ENCODE measurements around the gene DCUN1D5. TPM values are rescaled to one million over a fixed set of nuclear protein-coding genes. Genes with fewer than 3 reads are reported as not detected.

The DCUN1D5 gene
- polyA plus RNA-seq (2013, experiment 1 of 2): 78.2 TPM
- 83.8 TPM for polyA plus RNA-seq (2013, experiment 2 of 2)

DNA sequence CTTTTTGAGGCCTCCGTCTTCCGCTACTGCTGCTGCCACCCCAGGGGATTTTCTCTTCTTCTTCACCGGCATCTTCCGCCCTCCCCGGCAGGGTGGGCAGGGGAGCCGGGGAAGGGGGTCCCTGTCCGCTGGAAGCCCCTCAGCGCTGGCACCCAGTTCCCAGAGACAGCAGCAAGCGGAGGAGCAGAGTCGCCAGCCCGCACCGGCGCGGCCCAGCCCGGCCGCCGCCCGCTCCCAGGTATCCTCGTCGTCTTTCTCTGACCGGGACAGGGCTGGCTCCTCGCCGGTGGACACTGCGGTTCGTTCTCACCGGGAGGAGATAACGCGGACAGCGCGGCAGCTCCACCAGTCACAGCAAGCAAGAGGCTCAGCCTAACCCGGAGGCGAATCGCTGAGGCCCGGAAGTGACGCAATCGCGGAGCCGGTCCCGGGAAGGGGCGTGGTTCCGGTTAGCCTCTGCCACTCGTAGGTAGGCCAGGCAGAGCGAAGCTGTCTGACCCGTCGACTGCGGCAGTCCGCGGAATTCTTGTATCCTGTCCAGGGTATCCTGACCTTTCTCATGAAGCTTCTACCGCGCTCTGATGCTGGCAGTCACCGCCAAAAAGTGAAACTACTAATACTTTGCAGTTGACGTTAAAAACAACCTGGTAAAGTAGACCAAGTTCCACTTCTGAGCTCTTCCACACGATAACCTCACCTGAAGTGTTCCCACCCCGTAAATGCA lies at the start of gene DCUN1D5:
DCUN1D5 (minus strand) TSS at position 360 of the 724 bp plus-strand sequence; CDS start at position 72, 288 bp downstream.
- Histone ChIP-seq H3K27ac (ENCODE audit: low read length, poor library complexity, severe bottlenecking) (peak within 1 kb of the TSS; percentile 70), H3K18ac (ENCODE audit: low read depth in 1 of 2, low read length in 2 of 2) (peak within 1 kb of the TSS; percentile 71 to 80), H3K4me2 (ENCODE audit: low read length, poor library complexity, severe bottlenecking) (peak within 1 kb of the TSS; percentile 89), H3K9me3 (ENCODE audit: control insufficient read depth, low read length) (no peaks in the 10 kb centered on the region), H2BK120ac (ENCODE audit: low read depth, low read length) (peak within 1 kb of the TSS; percentile 87), H2BK12ac (ENCODE audit: low read length in 2 of 2) (no peak within 1 kb of the TSS), H2AFZ (ENCODE audit: low read depth, low read length) (peak within 1 kb of the TSS; percentile 60), H3K79me1 (replicated peaks; ENCODE audit: low read length, poor library complexity, severe bottlenecking) (peaks cover 3% of the 10 kb centered on the region), H2BK15ac (ENCODE audit: low read depth, poor library complexity, severe bottlenecking) (peak within 1 kb of the TSS; percentile 30), H3K9ac (ENCODE audit: low read length) (peak within 1 kb of the TSS; percentile 91), H3K4me3 (ENCODE audit: insufficient read depth in 1 of 2, low read depth in 1 of 2, low read length in 2 of 2) (peak within 1 kb of the TSS; percentile 89 to 90), H3K23ac (ENCODE audit: low read length in 2 of 2) (peak within 1 kb of the TSS; percentile 34 to 93), H3K36me3 (ENCODE audit: control insufficient read depth in 1 of 2, insufficient read depth in 2 of 2, low read depth in 1 of 2, low read length in 2 of 2) (peaks cover 6 to 8% of the 10 kb centered on the region in 2 experiments), H2BK5ac (ENCODE audit: low read depth, low read length, poor library complexity, severe bottlenecking) (peak within 1 kb of the TSS; percentile 51), H3K4ac (ENCODE audit: low read depth in 1 of 2, low read length in 2 of 2) (peak within 1 kb of the TSS; percentile 82 to 85), H3K4me1 (ENCODE audit: control insufficient read depth, insufficient read depth, low read depth, low read length) (peaks cover 2% of the 10 kb centered on the region), H3K27me3 (ENCODE audit: control insufficient read depth in 1 of 2, insufficient read depth in 1 of 2, low read length in 2 of 2) (peaks cover 0 to 10% of the 10 kb centered on the region in 2 experiments), H3K14ac (ENCODE audit: low read length in 2 of 2) (peak within 1 kb of the TSS in 1 of 2 experiments; percentile 50), H4K91ac (ENCODE audit: low read length) (peak within 1 kb of the TSS; percentile 47), H2AK5ac (ENCODE audit: low read length, severe bottlenecking) (peak within 1 kb of the TSS; percentile 70), H4K8ac (ENCODE audit: low read length) (peak within 1 kb of the TSS; percentile 86)
- peak; percentile 96 for DNase-seq
- under 1% methylated on average over 53 of the region's 54 CpGs for WGBS

DNA sequence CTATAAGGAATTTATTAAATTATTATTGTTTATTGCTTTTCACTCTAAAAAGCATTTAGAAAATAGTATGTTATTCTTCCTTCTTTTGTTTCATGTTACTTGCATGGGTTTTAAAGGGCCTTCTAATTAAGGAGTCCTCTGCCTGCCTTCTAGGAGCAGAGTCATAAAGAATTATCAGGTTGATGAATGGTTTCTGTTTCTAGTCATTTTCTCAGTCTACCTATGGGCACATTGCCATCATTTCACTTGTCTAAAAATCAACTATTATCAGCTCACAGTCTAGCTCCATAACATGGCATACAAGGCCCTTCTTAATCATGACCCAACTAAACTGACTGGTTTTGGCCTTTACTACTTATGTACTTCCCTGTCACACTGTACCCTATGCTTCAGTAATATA lies 33.5 kb upstream of the DCUN1D5 start:
- Histone ChIP-seq H3K9ac (ENCODE audit: low read length) (no peak overlapping the region), H3K27me3 (ENCODE audit: control insufficient read depth in 1 of 2, insufficient read depth in 1 of 2, low read length in 2 of 2) (no peaks in the 10 kb centered on the region), H3K9me3 (ENCODE audit: control insufficient read depth, low read length) (no peaks in the 10 kb centered on the region), H2AK5ac (ENCODE audit: low read length, severe bottlenecking) (no peak overlapping the region), H3K4me3 (ENCODE audit: insufficient read depth in 1 of 2, low read depth in 1 of 2, low read length in 2 of 2) (no peak overlapping the region), H3K23ac (ENCODE audit: low read length in 2 of 2) (no peak overlapping the region), H3K18ac (ENCODE audit: low read depth in 1 of 2, low read length in 2 of 2) (no peak overlapping the region), H3K79me1 (replicated peaks; ENCODE audit: low read length, poor library complexity, severe bottlenecking) (no peaks in the 10 kb centered on the region), H4K91ac (ENCODE audit: low read length) (no peak overlapping the region), H3K14ac (ENCODE audit: low read length in 2 of 2) (no peak overlapping the region), H2BK15ac (ENCODE audit: low read depth, poor library complexity, severe bottlenecking) (no peak overlapping the region), H2AFZ (ENCODE audit: low read depth, low read length) (no peak overlapping the region), H3K4me1 (ENCODE audit: control insufficient read depth, insufficient read depth, low read depth, low read length) (no peaks in the 10 kb centered on the region), H3K27ac (ENCODE audit: low read length, poor library complexity, severe bottlenecking) (no peak overlapping the region), H3K36me3 (ENCODE audit: control insufficient read depth in 1 of 2, insufficient read depth in 2 of 2, low read depth in 1 of 2, low read length in 2 of 2) (peaks cover 0 to 94% of the 10 kb centered on the region in 2 experiments), H3K4me2 (ENCODE audit: low read length, poor library complexity, severe bottlenecking) (no peak overlapping the region), H2BK120ac (ENCODE audit: low read depth, low read length) (no peak overlapping the region), H3K4ac (ENCODE audit: low read depth in 1 of 2, low read length in 2 of 2) (no peak overlapping the region), H2BK5ac (ENCODE audit: low read depth, low read length, poor library complexity, severe bottlenecking) (no peak overlapping the region), H4K8ac (ENCODE audit: low read length) (no peak overlapping the region), H2BK12ac (ENCODE audit: low read length in 2 of 2) (no peak overlapping the region)
- no peak for DNase-seq

DNA sequence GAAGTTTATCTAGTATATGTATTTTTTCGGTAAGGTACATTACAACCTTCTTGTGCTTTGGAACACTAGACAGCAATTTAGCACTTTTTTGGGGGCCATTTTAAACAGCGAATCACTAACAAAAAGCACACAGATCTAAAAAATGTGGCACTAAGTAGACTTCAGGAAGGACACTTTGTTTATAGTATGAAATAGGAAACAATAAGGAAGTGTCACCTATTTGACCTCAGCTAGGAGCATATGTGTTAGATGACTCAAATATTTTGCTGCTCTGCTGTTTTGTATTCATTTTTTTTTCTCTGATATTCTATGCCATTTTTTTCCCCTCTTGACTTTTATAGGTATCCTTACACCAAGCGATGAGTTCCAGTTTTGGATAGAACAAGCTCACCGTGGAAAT lies 22.9 kb upstream of the DCUN1D5 start:
- peaks cover 4% of the 10 kb centered on the region for H3K4me1 ChIP-seq (ENCODE audit: control insufficient read depth, insufficient read depth, low read depth, low read length)
- H3K9me3 ChIP-seq (ENCODE audit: control insufficient read depth, low read length): no peaks in the 10 kb centered on the region
- no peak overlapping the region for H2BK15ac ChIP-seq (ENCODE audit: low read depth, poor library complexity, severe bottlenecking)
- no peak for DNase-seq
- no peak overlapping the region for H4K91ac ChIP-seq (ENCODE audit: low read length)
- H2BK5ac ChIP-seq (ENCODE audit: low read depth, low read length, poor library complexity, severe bottlenecking): no peak overlapping the region
- H3K27me3 ChIP-seq (ENCODE audit: control insufficient read depth in 1 of 2, insufficient read depth in 1 of 2, low read length in 2 of 2): no peaks in the 10 kb centered on the region
- no peak overlapping the region for H2AFZ ChIP-seq (ENCODE audit: low read depth, low read length)
- no peak overlapping the region for H2BK12ac ChIP-seq (ENCODE audit: low read length in 2 of 2)
- 100% methylated on average over 3 of the region's 4 CpGs for WGBS
- no peak overlapping the region for H2AK5ac ChIP-seq (ENCODE audit: low read length, severe bottlenecking)
- no peak overlapping the region for H3K18ac ChIP-seq (ENCODE audit: low read depth in 1 of 2, low read length in 2 of 2)
- H3K9ac ChIP-seq (ENCODE audit: low read length): no peak overlapping the region
- H4K8ac ChIP-seq (ENCODE audit: low read length): no peak overlapping the region
- H3K4ac ChIP-seq (ENCODE audit: low read depth in 1 of 2, low read length in 2 of 2): no peak overlapping the region
- H3K79me1 ChIP-seq (replicated peaks; ENCODE audit: low read length, poor library complexity, severe bottlenecking): peaks cover 2% of the 10 kb centered on the region
- no peak overlapping the region for H2BK120ac ChIP-seq (ENCODE audit: low read depth, low read length)
- H3K4me2 ChIP-seq (ENCODE audit: low read length, poor library complexity, severe bottlenecking): no peak overlapping the region
- H3K23ac ChIP-seq (ENCODE audit: low read length in 2 of 2): no peak overlapping the region
- no peak overlapping the region for H3K4me3 ChIP-seq (ENCODE audit: insufficient read depth in 1 of 2, low read depth in 1 of 2, low read length in 2 of 2)
- H3K36me3 ChIP-seq (ENCODE audit: control insufficient read depth in 1 of 2, insufficient read depth in 2 of 2, low read depth in 1 of 2, low read length in 2 of 2): peaks cover 3 to 68% of the 10 kb centered on the region in 2 experiments
- no peak overlapping the region for H3K14ac ChIP-seq (ENCODE audit: low read length in 2 of 2)
- no peak overlapping the region for H3K27ac ChIP-seq (ENCODE audit: low read length, poor library complexity, severe bottlenecking)

DNA sequence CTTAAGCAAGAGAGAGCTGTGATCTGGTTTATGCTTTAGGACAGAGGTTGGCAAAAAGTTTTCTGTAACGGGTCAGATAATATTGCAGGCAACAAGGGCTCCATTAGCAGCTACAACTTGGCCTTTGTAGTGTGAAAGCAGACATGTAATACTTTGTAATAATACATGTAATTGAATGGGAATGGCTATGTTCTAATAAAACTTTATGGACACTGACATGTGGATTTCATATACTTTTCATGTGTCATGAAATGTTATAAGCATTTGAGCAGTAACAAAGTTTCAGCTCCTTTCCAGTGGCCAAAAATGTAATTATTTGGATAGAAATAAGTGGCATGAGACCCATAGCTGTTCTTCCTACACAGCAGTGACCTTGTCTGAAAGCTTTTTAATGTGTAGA lies 20.4 kb upstream of the DCUN1D5 start:
- 80% methylated on average over 1 of the region's 1 CpG for WGBS
- Histone ChIP-seq H3K18ac (ENCODE audit: low read depth in 1 of 2, low read length in 2 of 2) (no peak overlapping the region), H2BK120ac (ENCODE audit: low read depth, low read length) (no peak overlapping the region)

More for the DNA sequence above, 20.4 kb upstream of the DCUN1D5 start:
- H3K4me3 ChIP-seq (ENCODE audit: insufficient read depth in 1 of 2, low read depth in 1 of 2, low read length in 2 of 2): peak overlapping the region in 1 of 2 experiments; percentile 99
- no peaks in the 10 kb centered on the region for H3K9me3 ChIP-seq (ENCODE audit: control insufficient read depth, low read length)
- H2BK12ac ChIP-seq (ENCODE audit: low read length in 2 of 2): no peak overlapping the region
- no peaks in the 10 kb centered on the region for H3K27me3 ChIP-seq (ENCODE audit: control insufficient read depth in 1 of 2, insufficient read depth in 1 of 2, low read length in 2 of 2)
- no peak overlapping the region for H3K14ac ChIP-seq (ENCODE audit: low read length in 2 of 2)
- no peak overlapping the region for H2AFZ ChIP-seq (ENCODE audit: low read depth, low read length)
- H2BK15ac ChIP-seq (ENCODE audit: low read depth, poor library complexity, severe bottlenecking): no peak overlapping the region
- no peak overlapping the region for H4K91ac ChIP-seq (ENCODE audit: low read length)
- no peak overlapping the region for H3K4me2 ChIP-seq (ENCODE audit: low read length, poor library complexity, severe bottlenecking)
- H3K23ac ChIP-seq (ENCODE audit: low read length in 2 of 2): no peak overlapping the region
- H3K36me3 ChIP-seq (ENCODE audit: control insufficient read depth in 1 of 2, insufficient read depth in 2 of 2, low read depth in 1 of 2, low read length in 2 of 2): peaks cover 3 to 44% of the 10 kb centered on the region in 2 experiments
- peak; percentile 5 for DNase-seq
- H3K4ac ChIP-seq (ENCODE audit: low read depth in 1 of 2, low read length in 2 of 2): no peak overlapping the region
- H3K27ac ChIP-seq (ENCODE audit: low read length, poor library complexity, severe bottlenecking): no peak overlapping the region
- H4K8ac ChIP-seq (ENCODE audit: low read length): no peak overlapping the region
- no peak overlapping the region for H2BK5ac ChIP-seq (ENCODE audit: low read depth, low read length, poor library complexity, severe bottlenecking)
- peaks cover 4% of the 10 kb centered on the region for H3K4me1 ChIP-seq (ENCODE audit: control insufficient read depth, insufficient read depth, low read depth, low read length)
- H3K79me1 ChIP-seq (replicated peaks; ENCODE audit: low read length, poor library complexity, severe bottlenecking): peaks cover 2% of the 10 kb centered on the region
- peak overlapping the region; percentile 35 for H3K9ac ChIP-seq (ENCODE audit: low read length)
- H2AK5ac ChIP-seq (ENCODE audit: low read length, severe bottlenecking): no peak overlapping the region

Measured in mesenchymal stem cell (in vitro differentiated cells and primary cell).